ACC112 (cell line): ENCODE data around the gene HDAC2.

Source experiments
- H2AFZ ChIP-seq: fragments of 200-600 bp; sonication (generic); one replicate; pipeline ENCODE4 v1.6.0; 2017; ENCODE audit warnings: antibody characterized with exemption, low read length; ENCODE audit not compliant: unreplicated experiment
- H3K27ac ChIP-seq: fragments of 200-600 bp; sonication (generic); 2 replicates; pipeline ENCODE4 v1.5.1; 2014; ENCODE audit warnings: low read depth, mild to moderate bottlenecking, antibody characterized with exemption, low read length, moderate library complexity
- H3K27me3 ChIP-seq: fragments of 200-600 bp; sonication (generic); 2 replicates; pipeline ENCODE4 v1.6.1; 2014; ENCODE audit warnings: mild to moderate bottlenecking, antibody characterized with exemption, low read length, moderate library complexity, mixed read lengths; ENCODE audit not compliant: insufficient read depth
- H3K36me3 ChIP-seq: fragments of 200-600 bp; sonication (generic); 2 replicates; pipeline ENCODE4 v1.6.1; 2016; ENCODE audit warnings: mild to moderate bottlenecking, antibody characterized with exemption, low read length, moderate library complexity, mixed read lengths; ENCODE audit not compliant: insufficient read depth
- H3K4me1 ChIP-seq: fragments of 200-600 bp; sonication (generic); one replicate; pipeline ENCODE4 v1.6.1; 2016; ENCODE audit warnings: low read length, mixed read lengths; ENCODE audit not compliant: insufficient read depth, unreplicated experiment, control insufficient read depth
- H3K4me3 ChIP-seq: fragments of 200-600 bp; sonication (generic); 2 replicates; pipeline ENCODE4 v1.5.1; 2014; ENCODE audit warnings: mild to moderate bottlenecking, low read depth, low read length
- H3K79me2 ChIP-seq: fragments of 200-600 bp; sonication (generic); one replicate; pipeline ENCODE4 v1.6.0; 2016; ENCODE audit warnings: low read length; ENCODE audit not compliant: control insufficient read depth, unreplicated experiment, insufficient read depth

HDAC2 gene

GRCh38 chr6:113976806-113977205 lies 5.9 kb upstream of the HDAC2 start:
- H3K36me3 ChIP-seq, result no peaks in the 10 kb centered on the region
- H3K27me3 ChIP-seq, result no peaks in the 10 kb centered on the region
- H3K27ac ChIP-seq, result no peak overlapping the region
- peaks cover under 1% of the 10 kb centered on the region for H3K79me2 ChIP-seq
- peaks cover 12% of the 10 kb centered on the region for H3K4me1 ChIP-seq
- H3K4me3 ChIP-seq, result no peak overlapping the region
- H2AFZ ChIP-seq, result no peak overlapping the region

- no peaks in the 10 kb centered on the region for H3K36me3 ChIP-seq
- H3K4me1 ChIP-seq, result peaks cover 30% of the 10 kb centered on the region
- peak overlapping the region; percentile 84 for H3K4me3 ChIP-seq
- peaks cover 45% of the 10 kb centered on the region for H3K79me2 ChIP-seq
- no peak overlapping the region for H3K27ac ChIP-seq
- H3K27me3 ChIP-seq, result no peaks in the 10 kb centered on the region
- peak overlapping the region; percentile 82 for H2AFZ ChIP-seq
Measured at GRCh38 chr6:113971741-113972140, 793 bp upstream of the HDAC2 start.

- no peaks in the 10 kb centered on the region for H3K36me3 ChIP-seq
- H3K27me3 ChIP-seq, result no peaks in the 10 kb centered on the region
- H3K27ac ChIP-seq, result peak overlapping the region; percentile 75; the same call in 1 of the 2 replicates
- peaks cover 60% of the 10 kb centered on the region for H3K79me2 ChIP-seq
- H3K4me1 ChIP-seq, result peaks cover 32% of the 10 kb centered on the region
- peak overlapping the region; percentile 84 for H3K4me3 ChIP-seq
- H2AFZ ChIP-seq, result peak overlapping the region; percentile 80
Measured at GRCh38 chr6:113969888-113970804, 802 bp downstream of the HDAC2 start.

GRCh38 chr6:113968472-113968871 lies 2.5 kb downstream of the HDAC2 start:
- Histone ChIP-seq H2AFZ (no peak overlapping the region), H3K36me3 (no peaks in the 10 kb centered on the region), H3K79me2 (peaks cover 77% of the 10 kb centered on the region), H3K4me3 (peak overlapping the region; percentile 84), H3K27ac (no peak overlapping the region), H3K27me3 (no peaks in the 10 kb centered on the region), H3K4me1 (peaks cover 32% of the 10 kb centered on the region)

GRCh38 chr6:113967777-113968176 lies 3.2 kb downstream of the HDAC2 start:
- Histone ChIP-seq H3K27ac (no peak overlapping the region), H3K79me2 (peaks cover 83% of the 10 kb centered on the region), H3K27me3 (no peaks in the 10 kb centered on the region), H3K36me3 (no peaks in the 10 kb centered on the region), H3K4me3 (peak overlapping the region; percentile 84; the same call in 1 of the 2 replicates), H2AFZ (no peak overlapping the region), H3K4me1 (peaks cover 32% of the 10 kb centered on the region)

- Histone ChIP-seq H2AFZ (no peak overlapping the region), H3K79me2 (peaks cover 88% of the 10 kb centered on the region), H3K4me3 (no peak overlapping the region), H3K36me3 (peaks cover 11% of the 10 kb centered on the region), H3K27me3 (no peaks in the 10 kb centered on the region), H3K4me1 (no peaks in the 10 kb centered on the region), H3K27ac (no peak overlapping the region)
Measured at GRCh38 chr6:113960795-113961194, 10.2 kb downstream of the HDAC2 start.

- H2AFZ ChIP-seq, result no peak overlapping the region
- peaks cover 15% of the 10 kb centered on the region for H3K36me3 ChIP-seq
- no peak overlapping the region for H3K4me3 ChIP-seq
- peaks cover 84% of the 10 kb centered on the region for H3K79me2 ChIP-seq
- H3K4me1 ChIP-seq, result peaks cover 8% of the 10 kb centered on the region
- H3K27me3 ChIP-seq, result no peaks in the 10 kb centered on the region
- no peak overlapping the region for H3K27ac ChIP-seq
Measured at GRCh38 chr6:113959235-113959634, 11.7 kb downstream of the HDAC2 start.

GRCh38 chr6:113954653-113955052 lies 16.3 kb downstream of the HDAC2 start:
- Histone ChIP-seq H3K27ac (no peak overlapping the region), H3K27me3 (no peaks in the 10 kb centered on the region), H3K4me3 (no peak overlapping the region), H3K36me3 (peaks cover 34% of the 10 kb centered on the region), H3K79me2 (peaks cover 49% of the 10 kb centered on the region), H3K4me1 (peaks cover 22% of the 10 kb centered on the region), H2AFZ (no peak overlapping the region)

GRCh38 chr6:113953346-113953745 lies 17.6 kb downstream of the HDAC2 start:
- H3K36me3 ChIP-seq, result peaks cover 34% of the 10 kb centered on the region
- no peak overlapping the region; the same call in 1 of the 2 replicates for H3K27ac ChIP-seq
- H3K79me2 ChIP-seq, result peaks cover 41% of the 10 kb centered on the region
- peaks cover 31% of the 10 kb centered on the region for H3K4me1 ChIP-seq
- no peaks in the 10 kb centered on the region for H3K27me3 ChIP-seq
- no peak overlapping the region for H3K4me3 ChIP-seq
- no peak overlapping the region for H2AFZ ChIP-seq

GRCh38 chr6:113949499-113949898 lies 21.4 kb downstream of the HDAC2 start:
- H2AFZ ChIP-seq, result no peak overlapping the region
- H3K36me3 ChIP-seq, result peaks cover 30% of the 10 kb centered on the region
- H3K79me2 ChIP-seq, result peaks cover 15% of the 10 kb centered on the region
- no peak overlapping the region for H3K4me3 ChIP-seq
- H3K27me3 ChIP-seq, result no peaks in the 10 kb centered on the region
- peaks cover 26% of the 10 kb centered on the region for H3K4me1 ChIP-seq
- H3K27ac ChIP-seq, result no peak overlapping the region

GRCh38 chr6:113944701-113945100 lies 26.2 kb downstream of the HDAC2 start:
- peaks cover 43% of the 10 kb centered on the region for H3K36me3 ChIP-seq

More at GRCh38 chr6:113944701-113945100, 26.2 kb downstream of the HDAC2 start:
- Histone ChIP-seq H3K79me2 (peaks cover 4% of the 10 kb centered on the region), H3K4me1 (peaks cover 10% of the 10 kb centered on the region), H3K4me3 (no peak overlapping the region), H2AFZ (no peak overlapping the region), H3K27ac (no peak overlapping the region), H3K27me3 (no peaks in the 10 kb centered on the region)
